ENCODE measurements around the gene HSD3B7.

Gene HSD3B7

DNA sequence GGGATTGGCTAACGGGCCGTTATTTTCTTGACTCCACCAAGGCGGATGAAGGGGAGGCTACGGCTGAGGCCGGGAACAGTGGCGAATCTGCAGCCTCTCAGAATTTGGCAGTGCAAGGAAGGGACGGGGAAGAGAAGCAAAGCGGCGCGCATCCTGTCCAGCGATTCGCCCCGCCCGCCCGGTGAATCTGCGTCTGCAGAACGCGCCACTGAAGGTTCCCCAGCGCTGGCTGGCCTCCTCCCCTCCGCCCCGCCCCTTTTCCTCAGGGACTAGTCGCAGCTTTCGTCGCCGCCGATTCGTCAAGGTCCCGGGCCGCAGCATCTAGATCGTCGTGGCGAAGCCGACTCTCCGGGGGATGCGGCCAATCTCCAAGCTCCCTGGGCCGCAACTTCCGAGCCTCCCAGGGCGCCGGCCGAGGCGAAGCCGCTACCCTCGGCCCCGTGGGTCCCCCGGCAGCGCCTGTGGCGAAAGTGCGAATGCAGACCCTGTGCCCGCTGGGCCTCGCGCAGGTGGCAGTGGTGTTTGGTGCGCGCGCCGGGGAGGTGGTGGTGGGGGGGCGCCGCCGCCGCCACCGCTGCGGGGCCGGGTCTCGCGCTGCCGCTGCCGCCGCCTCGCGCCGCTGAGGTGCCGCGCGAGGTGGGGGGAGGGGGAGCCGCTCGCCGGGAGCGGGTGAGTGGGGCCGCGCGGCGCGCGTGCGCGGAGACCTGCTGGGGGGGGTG lies 27.4 kb upstream of the HSD3B7 start, which contains the start of gene SETD1A:
Gene SETD1A (plus strand): TSS at position 299 of the 719 bp plus-strand sequence. CDS start 978 bp downstream, outside the sequence.
- peak; percentile 93 for DNase-seq (ENCODE audit: low read depth)

- DNase-seq (ENCODE audit: low read depth): no peak
Measured at GRCh38 chr16:30958175-30959079, 26.6 kb upstream of the HSD3B7 start.

GRCh38 chr16:30961384-30961783 lies 23.6 kb upstream of the HSD3B7 start:
- no peak for DNase-seq (ENCODE audit: low read depth)

DNA sequence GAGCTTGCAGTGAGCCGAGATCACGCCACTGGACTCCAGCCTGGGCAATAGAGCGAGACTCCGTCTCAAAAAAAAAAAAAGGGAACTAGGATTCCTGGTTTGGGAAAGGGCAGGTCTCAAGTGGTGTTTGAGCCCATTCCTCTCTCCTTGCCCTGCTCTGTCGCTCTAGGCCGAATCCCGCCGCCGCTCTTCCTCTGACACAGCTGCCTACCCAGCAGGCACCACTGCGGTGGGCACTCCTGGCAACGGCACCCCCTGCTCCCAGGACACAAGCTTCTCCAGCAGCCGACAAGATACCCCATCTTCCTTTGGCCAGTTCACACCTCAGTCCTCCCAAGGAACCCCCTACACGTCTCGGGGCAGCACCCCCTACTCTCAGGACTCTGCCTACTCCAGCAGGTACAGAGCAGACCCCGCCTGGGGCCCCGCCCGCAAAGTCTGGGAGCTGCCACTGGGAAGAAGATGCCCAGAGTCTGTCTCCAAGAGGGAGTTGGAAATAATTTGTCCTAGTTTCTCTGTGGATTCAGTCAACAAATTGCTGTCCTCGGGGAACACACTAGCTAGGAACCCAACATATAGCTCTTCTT lies 21.0 kb upstream of the HSD3B7 start:
- DNase-seq (ENCODE audit: low read depth): no peak

GRCh38 chr16:30964574-30965226 lies 20.3 kb upstream of the HSD3B7 start:
- no peak for DNase-seq (ENCODE audit: low read depth)

GRCh38 chr16:30965436-30965835 lies 19.6 kb upstream of the HSD3B7 start:
- no peak for DNase-seq (ENCODE audit: low read depth)

- no peak for DNase-seq (ENCODE audit: low read depth)
Measured at GRCh38 chr16:30966033-30966619, 18.9 kb upstream of the HSD3B7 start.

GRCh38 chr16:30967795-30968194 lies 17.2 kb upstream of the HSD3B7 start:
- DNase-seq (ENCODE audit: low read depth): no peak

- DNase-seq (ENCODE audit: low read depth): no peak
Measured at GRCh38 chr16:30969246-30969842, 15.7 kb upstream of the HSD3B7 start.

DNA sequence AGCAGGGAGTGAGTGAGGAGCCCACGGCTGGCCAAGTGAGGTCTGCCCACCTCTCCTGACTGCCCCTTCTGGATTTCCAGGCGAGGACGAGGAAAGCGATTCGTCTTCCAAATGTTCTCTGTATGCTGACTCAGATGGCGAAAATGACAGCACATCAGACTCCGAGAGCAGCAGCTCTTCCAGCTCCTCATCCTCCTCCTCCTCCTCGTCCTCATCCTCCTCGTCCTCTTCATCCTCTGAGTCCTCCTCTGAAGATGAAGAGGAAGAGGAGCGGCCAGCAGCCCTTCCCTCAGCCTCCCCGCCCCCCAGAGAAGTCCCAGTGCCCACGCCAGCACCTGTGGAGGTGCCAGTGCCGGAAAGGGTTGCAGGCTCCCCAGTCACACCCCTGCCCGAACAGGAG lies 13.7 kb upstream of the HSD3B7 start:
- DNase-seq (ENCODE audit: low read depth): no peak

DNA sequence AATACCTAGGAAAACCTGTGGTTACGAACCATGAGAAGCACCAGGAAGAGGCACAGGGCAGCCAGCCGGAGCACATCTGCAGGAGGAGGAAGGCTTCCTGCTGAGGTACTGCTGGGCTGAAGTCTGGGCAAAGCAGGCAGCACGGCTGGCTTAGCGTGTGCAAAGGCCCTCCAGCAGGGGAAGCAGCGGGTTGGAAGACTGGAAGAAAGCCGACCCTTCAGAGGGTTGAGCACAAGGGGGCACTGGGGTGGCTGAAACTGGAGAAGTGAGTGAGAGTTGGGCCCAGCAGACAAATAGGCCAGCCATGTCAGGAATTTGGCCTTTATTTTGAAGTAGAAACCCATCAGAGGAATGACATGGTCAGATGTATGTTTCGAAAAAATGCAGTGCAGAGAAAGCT lies 12.1 kb upstream of the HSD3B7 start:
- DNase-seq (ENCODE audit: low read depth): no peak

DNA sequence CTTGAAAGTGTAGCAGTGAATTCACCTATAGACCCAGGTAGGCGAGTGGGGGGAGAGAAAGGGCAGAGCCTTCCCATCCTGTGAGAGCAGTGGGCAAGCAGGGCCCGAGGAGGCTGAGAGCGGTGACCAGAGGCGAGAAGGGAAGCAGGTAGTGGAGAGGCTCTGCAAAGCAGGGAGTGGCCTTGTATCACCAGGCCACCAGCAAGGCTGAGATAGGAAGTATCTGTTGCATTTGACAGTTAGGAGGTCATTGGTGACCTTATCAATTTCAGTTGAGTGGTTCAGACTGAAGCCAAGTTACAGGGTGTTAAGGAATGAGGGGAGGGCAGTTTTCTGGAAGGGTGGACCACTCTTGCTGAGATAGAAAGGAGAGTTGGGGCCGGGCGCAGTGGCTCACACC lies 10.7 kb upstream of the HSD3B7 start:
- no peak for DNase-seq (ENCODE audit: low read depth)

- no peak for DNase-seq (ENCODE audit: low read depth)
Measured at GRCh38 chr16:30976486-30976885, 8.5 kb upstream of the HSD3B7 start.

- DNase-seq (ENCODE audit: low read depth): no peak
Measured at GRCh38 chr16:30977502-30977901, 7.5 kb upstream of the HSD3B7 start.

GRCh38 chr16:30979170-30980022 lies 5.6 kb upstream of the HSD3B7 start:
- no peak for DNase-seq (ENCODE audit: low read depth)

DNA sequence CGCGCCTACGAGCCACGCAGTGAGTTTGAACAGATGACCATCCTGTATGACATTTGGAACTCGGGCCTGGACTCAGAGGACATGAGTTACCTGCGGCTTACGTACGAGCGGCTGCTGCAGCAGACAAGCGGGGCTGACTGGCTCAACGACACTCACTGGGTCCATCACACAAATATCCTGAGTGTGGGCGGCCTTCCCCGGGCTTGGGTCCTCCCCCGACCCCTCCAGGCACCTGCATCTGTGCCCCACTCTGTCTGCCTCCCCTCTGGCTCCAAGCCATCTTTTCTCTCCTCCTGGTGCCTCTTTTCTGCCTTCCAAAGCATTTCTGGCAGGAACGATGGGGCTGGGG lies 5.0 kb upstream of the HSD3B7 start:
- no peak for DNase-seq (ENCODE audit: low read depth)

GRCh38 chr16:30980434-30980833 lies 4.6 kb upstream of the HSD3B7 start:
- DNase-seq (ENCODE audit: low read depth): no peak

DNA sequence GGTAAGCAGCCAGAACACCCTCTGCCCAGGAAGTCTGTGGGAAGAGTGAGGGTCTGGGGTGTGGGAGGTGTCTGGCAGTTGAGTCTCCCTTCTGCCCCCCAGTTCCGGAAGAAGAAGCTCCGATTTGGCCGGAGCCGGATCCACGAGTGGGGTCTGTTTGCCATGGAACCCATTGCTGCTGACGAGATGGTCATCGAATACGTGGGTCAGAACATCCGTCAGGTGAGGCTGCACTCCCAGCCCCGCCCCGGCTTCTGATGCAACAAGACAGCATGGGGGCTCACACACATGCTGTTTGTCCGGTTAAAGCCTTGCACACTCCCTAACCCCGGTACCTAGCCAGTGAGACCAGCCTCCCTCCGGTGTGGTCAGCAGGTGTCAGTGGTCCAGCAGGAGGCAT lies 4.0 kb upstream of the HSD3B7 start:
- no peak for DNase-seq (ENCODE audit: low read depth)

DNA sequence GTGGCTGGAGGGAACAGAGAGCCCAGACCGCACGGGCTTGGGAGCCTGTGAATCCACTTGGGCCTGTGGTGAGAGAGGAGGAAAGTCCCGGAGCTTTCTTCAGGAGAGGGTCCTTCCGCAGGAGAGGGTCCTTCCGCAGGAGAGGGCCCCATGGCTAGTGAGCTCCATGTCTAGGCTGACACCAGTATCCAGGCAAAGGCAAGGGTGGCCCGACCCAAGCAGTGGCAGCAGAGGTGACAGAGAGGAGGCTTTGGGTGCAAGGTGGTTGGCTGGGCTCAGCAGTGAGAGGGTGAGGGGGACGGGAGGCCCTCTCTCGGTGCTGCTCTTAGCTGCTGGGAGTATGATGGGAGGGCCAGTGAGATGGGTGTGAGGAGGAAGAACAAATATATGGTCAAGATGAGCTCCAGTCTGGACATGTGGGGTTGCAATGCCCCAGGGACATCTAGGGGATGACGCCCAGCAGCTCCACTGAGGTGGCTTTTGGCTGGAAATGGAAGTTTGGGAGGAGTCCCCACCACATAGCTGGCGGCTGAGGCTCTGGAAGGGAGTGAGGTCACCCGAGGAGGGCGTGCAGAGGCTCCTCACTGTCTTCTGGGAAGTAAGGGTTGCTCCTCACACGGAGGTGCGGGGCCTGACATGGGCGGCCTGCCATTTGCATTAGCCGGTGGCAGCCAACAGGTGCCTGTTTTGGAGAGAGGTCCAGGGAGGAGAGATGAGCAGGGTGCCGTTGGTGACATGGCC lies 2.3 kb upstream of the HSD3B7 start:
- DNase-seq (ENCODE audit: low read depth): no peak

- no peak for DNase-seq (ENCODE audit: low read depth)
Measured at GRCh38 chr16:30983289-30983889, 1.6 kb upstream of the HSD3B7 start.

Data from activated T-helper 9 cell treated with anti-CD3 and anti-CD28 coated beads, Interleukin-2, amount 50 U/mL, for 16 hours (primary cell).